HCT116 (cell line): ENCODE results near the gene ZSWIM6. TPM values are rescaled to one million over a fixed set of nuclear protein-coding genes. Genes with fewer than 3 reads are reported as not detected.

Experiments
- ATAC-seq: fragments of 200-7000 bp; cut with Tn5 transposase; 2 replicates; pipeline ENCODE4 v1.9.1; 2020; ENCODE audit warnings: mild to moderate bottlenecking, moderate library complexity
- BruUV-seq: library from RNA; stranded (reverse); fragments of 400-500 nt; replicated peaks from 2 replicates; lab custom pipeline; 2021; lab: Mats Ljungman, UMichigan
- CTCF ChIA-PET: fragments of 300-600 bp; sonication (Branson Sonifier 250); formaldehyde crosslinking; loops from one replicate; lab custom pipeline; 2021; ENCODE audit warnings: antibody characterized with exemption; lab: Charles Lee
- POLR2A ChIA-PET: fragments of 300-600, 350-600 bp; sonication (Branson Sonifier 250); formaldehyde crosslinking; loops from one replicate; lab custom pipeline; 2021; ENCODE audit warnings: antibody characterized with exemption; lab: Charles Lee
- RAD21 ChIA-PET, 2 experiments: fragments of 300-600 bp; sonication (Branson Sonifier 250); formaldehyde crosslinking; loops; one replicate each; lab custom pipeline; 2023; ENCODE audit warnings: low total read pairs in 2 of 2; ENCODE audit not compliant: uncharacterized antibody in 2 of 2, unreplicated experiment in 2 of 2, low non-redundant PET in 1 of 2; lab: Charles Lee
- DNase-seq: peaks from one replicate; pipeline ENCODE4 v3.0.0-alpha.2; 2010; ENCODE audit warnings: low read depth, low spot score
- H2AFZ ChIP-seq: fragments of 200-600 bp; shearing (Covaris generic), sonication (generic); 2 replicates; pipeline ENCODE4 v1.6.1; 2017; ENCODE audit warnings: low read depth, mixed run types, mixed read lengths, antibody characterized with exemption, low read length; ENCODE audit not compliant: poor library complexity, severe bottlenecking
- H3K27ac ChIP-seq: 2 replicates; pipeline ENCODE4 v1.5.1; 2012; ENCODE audit warnings: low read depth, low read length
- H3K27me3 ChIP-seq: fragments of 200-600 bp; sonication (generic); 2 replicates; pipeline ENCODE4 v1.6.1; 2016; ENCODE audit warnings: mixed run types, low read length, mixed read lengths; ENCODE audit not compliant: insufficient read depth
- H3K36me3 ChIP-seq, 2 experiments: fragments of 200-500 bp in 1 of 2; fragments of 200-600 bp in 1 of 2; sonication (Bioruptor generic) in 1 of 2; sonication (generic) in 1 of 2; 2 replicates each; pipeline versions ENCODE4 v1.5.1 to v1.6.1; 2014 to 2016; ENCODE audit warnings: low read length in 2 of 2, inconsistent platforms in 1 of 2, mixed read lengths in 1 of 2, mixed run types in 1 of 2; ENCODE audit not compliant: insufficient read depth in 2 of 2, control insufficient read depth in 1 of 2
- H3K4me1 ChIP-seq, 2 experiments: fragments of 200-600 bp in 1 of 2; sonication (generic) in 1 of 2; 2 replicates each; pipeline versions ENCODE4 v1.5.1 to v1.6.1; 2012 to 2017; ENCODE audit warnings: low read length in 2 of 2, inconsistent platforms in 1 of 2, mild to moderate bottlenecking in 1 of 2, mixed read lengths in 1 of 2, mixed run types in 1 of 2, moderate library complexity in 1 of 2; ENCODE audit not compliant: insufficient read depth in 2 of 2, control insufficient read depth in 1 of 2
- H3K4me2 ChIP-seq: fragments of 200-600 bp; sonication (generic); 2 replicates; pipeline ENCODE4 v1.6.1; 2017; ENCODE audit warnings: mixed run types, low read length, mixed read lengths
- H3K4me3 ChIP-seq, 2 experiments: fragments of 200-600 bp in 1 of 2; sonication (generic) in 1 of 2; replicated peaks in 1 of 2; 2 replicates each; pipeline ENCODE4 v1.5.1; 2011 to 2016; ENCODE audit warnings: low read length in 2 of 2, control low read depth in 1 of 2, low read depth in 1 of 2, mild to moderate bottlenecking in 1 of 2, mixed read lengths in 1 of 2, mixed run types in 1 of 2
- H3K79me2 ChIP-seq: fragments of 200-600 bp; sonication (generic); 2 replicates; pipeline ENCODE4 v1.6.1; 2017; ENCODE audit warnings: mild to moderate bottlenecking, mixed run types, low read length, moderate library complexity, mixed read lengths; ENCODE audit not compliant: insufficient read depth
- H3K9ac ChIP-seq: fragments of 200-600 bp; sonication (generic); 2 replicates; pipeline ENCODE4 v1.6.1; 2016; ENCODE audit warnings: low read length, mixed read lengths
- H3K9me2 ChIP-seq: fragments of 200-600 bp; sonication (generic), shearing (Covaris generic); 2 replicates; pipeline ENCODE4 v1.6.1; 2017; ENCODE audit warnings: mixed run types, mild to moderate bottlenecking, moderate library complexity; ENCODE audit not compliant: insufficient read depth
- H3K9me3 ChIP-seq, 2 experiments: fragments of 200-500 bp in 1 of 2; fragments of 200-600 bp in 1 of 2; sonication (Bioruptor generic) in 1 of 2; sonication (generic) in 1 of 2; 2 replicates each; pipeline ENCODE4 v1.6.1; 2014 to 2017; ENCODE audit warnings: low read length in 2 of 2, mixed read lengths in 2 of 2, inconsistent platforms in 1 of 2, low read depth in 1 of 2, mild to moderate bottlenecking in 1 of 2, mixed run types in 1 of 2, moderate library complexity in 1 of 2; ENCODE audit not compliant: control insufficient read depth in 1 of 2, insufficient read depth in 1 of 2
- H4K20me1 ChIP-seq: fragments of 200-600 bp; sonication (generic), shearing (Covaris generic); 2 replicates; pipeline ENCODE4 v1.6.1; 2017; ENCODE audit warnings: mixed run types, mild to moderate bottlenecking, moderate library complexity; ENCODE audit not compliant: insufficient read depth
- ATF3 ChIP-seq: IDR thresholded peaks from 2 replicates; pipeline ENCODE4 v1.6.1; 2012
- CTCF ChIP-seq, 3 experiments: fragments of 200-600 bp in 1 of 3; sonication (generic) in 1 of 3; IDR thresholded peaks in 2 of 3; conservative IDR thresholded peaks in 1 of 3; 2 replicates each; pipeline ENCODE4 v1.5.1; 2012 to 2017; ENCODE audit warnings: low read depth in 2 of 3, low read length in 2 of 3, antibody characterized with exemption in 1 of 3, borderline replicate concordance in 1 of 3, control low read depth in 1 of 3, mild to moderate bottlenecking in 1 of 3, mixed read lengths in 1 of 3, mixed run types in 1 of 3, moderate library complexity in 1 of 3; ENCODE audit not compliant: insufficient read depth in 1 of 3
- EZH2phosphoT487 ChIP-seq: fragments of 200-600 bp; IDR thresholded peaks from 2 replicates; pipeline ENCODE4 v1.6.1; 2018; ENCODE audit warnings: antibody characterized with exemption, borderline replicate concordance
- FOSL1 ChIP-seq: IDR thresholded peaks from 2 replicates; pipeline ENCODE4 v1.6.1; 2012; ENCODE audit warnings: low read depth
- POLR2A ChIP-seq: IDR thresholded peaks from 2 replicates; pipeline ENCODE4 v1.7.0; 2011; ENCODE audit warnings: borderline replicate concordance; ENCODE audit not compliant: insufficient read depth, insufficient read length; ENCODE audit errors: extremely low read depth
- RAD21 ChIP-seq: IDR thresholded peaks from 2 replicates; pipeline ENCODE4 v1.6.1; 2012; ENCODE audit warnings: low read depth, mild to moderate bottlenecking
- SP1 ChIP-seq: IDR thresholded peaks from 2 replicates; pipeline ENCODE4 v1.6.1; 2012; ENCODE audit warnings: low read depth
- SRF ChIP-seq: IDR thresholded peaks from 2 replicates; pipeline ENCODE4 v1.6.1; 2012; ENCODE audit warnings: low read depth
- TCF7L2 ChIP-seq: IDR thresholded peaks from 2 replicates; pipeline ENCODE4 v1.7.0; 2011; ENCODE audit warnings: borderline replicate concordance, inconsistent platforms; ENCODE audit not compliant: insufficient read depth, insufficient read length; ENCODE audit errors: extremely low read depth
- YY1 ChIP-seq: IDR thresholded peaks from 2 replicates; pipeline ENCODE4 v1.6.1; 2011; ENCODE audit warnings: low read length, low read depth, moderate library complexity, mild to moderate bottlenecking; ENCODE audit not compliant: insufficient replicate concordance; ENCODE audit errors: extremely low read depth
- ZNF274 ChIP-seq: fragments of 200-500 bp; sonication (Bioruptor generic); IDR thresholded peaks from 2 replicates; pipeline ENCODE4 v1.6.1; 2014; ENCODE audit warnings: mild to moderate bottlenecking, low read depth, low read length, inconsistent platforms
- intact Hi-C: fragments of 100-400 bp; cut with micrococcal nuclease; formaldehyde crosslinking; loops from 2 replicates; pipeline ENCODE4 v1.10.0; 2022
- total RNA-seq: library from RNA; stranded (reverse); gene quantifications from one replicate; pipeline ENCODE4 v1.2.1, GENCODE V29; 2021; ENCODE audit not compliant: unreplicated experiment
- TF ChIP-seq, protein P1 (sequence below): IDR thresholded peaks from 2 replicates; pipeline ENCODE4 v1.6.1; 2012
- TF ChIP-seq, protein P2 (sequence below): IDR thresholded peaks from 2 replicates; pipeline ENCODE4 v1.6.1; 2011; ENCODE audit warnings: mild to moderate bottlenecking, low read length, moderate library complexity; ENCODE audit not compliant: insufficient replicate concordance; ENCODE audit errors: extremely low read depth

Gene ZSWIM6
- total RNA-seq, 1 experiment from 2014 or later = 7.4 TPM

DNA sequence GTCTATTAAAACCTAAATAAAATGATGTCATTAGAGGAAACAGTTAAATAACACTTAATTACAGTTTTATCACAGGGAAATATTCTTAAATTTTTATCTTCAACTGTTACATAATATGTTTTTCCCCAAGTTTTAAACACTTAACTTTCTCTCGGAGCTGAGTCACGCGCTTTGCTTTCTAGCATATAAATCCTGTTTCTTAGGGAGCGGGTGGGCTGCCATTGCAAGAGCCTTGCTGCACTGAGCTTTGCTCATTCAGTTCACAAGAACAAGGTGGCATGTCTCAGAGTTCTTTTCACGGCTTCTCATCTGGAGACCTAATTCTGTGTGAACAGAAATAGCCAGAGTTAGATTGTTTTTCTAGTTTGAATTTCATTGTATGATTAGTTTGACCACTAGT lies 166.1 kb downstream of the ZSWIM6 start:
- no peak overlapping the region for H2AFZ ChIP-seq
- no peaks in the 10 kb centered on the region for H3K79me2 ChIP-seq
- H4K20me1 ChIP-seq = no peaks in the 10 kb centered on the region
- ChIA-PET RAD21 (no interaction called here), CTCF (no interaction called here), POLR2A (no interaction called here)
- no TSS peak for BruUV-seq
- ATAC-seq (no peak), DNase-seq (no peak)
- H3K27me3 ChIP-seq = no peaks in the 10 kb centered on the region
- H3K9ac ChIP-seq = no peak overlapping the region
- H3K27ac ChIP-seq = no peak overlapping the region
- no peaks in the 10 kb centered on the region for H3K4me1 ChIP-seq
- no peak overlapping the region for H3K4me2 ChIP-seq
- H3K9me3 ChIP-seq = no peaks in the 10 kb centered on the region
- no peaks in the 10 kb centered on the region for H3K9me2 ChIP-seq
- no peaks in the 10 kb centered on the region for H3K36me3 ChIP-seq
- H3K4me3 ChIP-seq = no peak overlapping the region
- intact Hi-C loops = no loop called here
- TF ChIP-seq EZH2phosphoT487 (no peak), RAD21 (no peak), TCF7L2 (no peak), FOSL1 (no peak), CTCF (IDR thresholded peaks at IDR 0.05 in 2 of 3, conservative IDR thresholded peaks at IDR 0.05 in 1 of 3; ENCODE audit: borderline replicate concordance in 1 of 3, insufficient read depth in 1 of 3, low read depth in 2 of 3, low read length in 2 of 3) (no peak), ATF3 (no peak), ZNF274 (no peak), POLR2A (no peak), YY1 (no peak), SRF (no peak), SP1 (no peak)
- TF ChIP-seq, protein P1, sequence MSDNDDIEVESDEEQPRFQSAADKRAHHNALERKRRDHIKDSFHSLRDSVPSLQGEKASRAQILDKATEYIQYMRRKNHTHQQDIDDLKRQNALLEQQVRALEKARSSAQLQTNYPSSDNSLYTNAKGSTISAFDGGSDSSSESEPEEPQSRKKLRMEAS = no peak
- TF ChIP-seq, protein P2, sequence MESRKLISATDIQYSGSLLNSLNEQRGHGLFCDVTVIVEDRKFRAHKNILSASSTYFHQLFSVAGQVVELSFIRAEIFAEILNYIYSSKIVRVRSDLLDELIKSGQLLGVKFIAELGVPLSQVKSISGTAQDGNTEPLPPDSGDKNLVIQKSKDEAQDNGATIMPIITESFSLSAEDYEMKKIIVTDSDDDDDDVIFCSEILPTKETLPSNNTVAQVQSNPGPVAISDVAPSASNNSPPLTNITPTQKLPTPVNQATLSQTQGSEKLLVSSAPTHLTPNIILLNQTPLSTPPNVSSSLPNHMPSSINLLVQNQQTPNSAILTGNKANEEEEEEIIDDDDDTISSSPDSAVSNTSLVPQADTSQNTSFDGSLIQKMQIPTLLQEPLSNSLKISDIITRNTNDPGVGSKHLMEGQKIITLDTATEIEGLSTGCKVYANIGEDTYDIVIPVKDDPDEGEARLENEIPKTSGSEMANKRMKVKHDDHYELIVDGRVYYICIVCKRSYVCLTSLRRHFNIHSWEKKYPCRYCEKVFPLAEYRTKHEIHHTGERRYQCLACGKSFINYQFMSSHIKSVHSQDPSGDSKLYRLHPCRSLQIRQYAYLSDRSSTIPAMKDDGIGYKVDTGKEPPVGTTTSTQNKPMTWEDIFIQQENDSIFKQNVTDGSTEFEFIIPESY = no peak
